IMR-90 (cell line): Measurements from ENCODE around the gene NEK11. TPM values are rescaled to one million over a fixed set of nuclear protein-coding genes. Genes with fewer than 3 reads are reported as not detected.

Experiments used
- ATAC-seq: fragments of 200-7000 bp; cut with Tn5 transposase; 2 replicates; pipeline ENCODE4 v1.9.1; 2020; ENCODE audit warnings: low read depth, mild to moderate bottlenecking, moderate library complexity
- BruUV-seq: library from RNA; stranded (reverse); fragments of 400-500 nt; replicated peaks from 2 replicates; lab custom pipeline; 2021; lab: Mats Ljungman, UMichigan
- CTCF ChIA-PET: fragments of 300-600 bp; formaldehyde crosslinking; extraction: SDS; loops from one replicate; lab custom pipeline; 2021; ENCODE audit warnings: antibody characterized with exemption; lab: Yijun Ruan, JAX
- POLR2A ChIA-PET: fragments of 300-600 bp; sonication (Branson Sonifier 250); formaldehyde crosslinking; loops from one replicate; lab custom pipeline; 2022; ENCODE audit warnings: antibody characterized with exemption; ENCODE audit not compliant: unreplicated experiment; lab: Charles Lee
- DNase-seq: peaks from one replicate; pipeline ENCODE4 v3.0.0; 2013
- H2AFZ ChIP-seq: replicated peaks from 2 replicates; pipeline ENCODE3; 2013; ENCODE audit warnings: low read length, mild to moderate bottlenecking; ENCODE audit not compliant: poor library complexity
- H2AK5ac ChIP-seq: 2 replicates; pipeline ENCODE4 v1.6.1; 2013; ENCODE audit warnings: low read depth, low read length, inconsistent platforms
- H2AK9ac ChIP-seq: replicated peaks from 2 replicates; pipeline ENCODE3; 2013; ENCODE audit warnings: mild to moderate bottlenecking, low read depth, low read length, moderate library complexity; ENCODE audit not compliant: poor library complexity
- H2BK120ac ChIP-seq: 2 replicates; pipeline ENCODE4 v1.6.1; 2013; ENCODE audit warnings: low read depth, low read length, inconsistent platforms
- H2BK15ac ChIP-seq: 3 replicates; pipeline ENCODE4 v1.6.1; 2013; ENCODE audit warnings: low read depth, low read length, inconsistent platforms
- H2BK20ac ChIP-seq: 2 replicates; pipeline ENCODE4 v1.6.1; 2013; ENCODE audit warnings: low read depth, mild to moderate bottlenecking, inconsistent platforms, low read length, moderate library complexity
- H2BK5ac ChIP-seq: 2 replicates; pipeline ENCODE4 v1.6.1; 2013; ENCODE audit warnings: mild to moderate bottlenecking, low read depth, low read length, inconsistent platforms; ENCODE audit not compliant: poor library complexity, severe bottlenecking
- H3K14ac ChIP-seq: replicated peaks from 2 replicates; pipeline ENCODE4 v1.6.1; 2013; ENCODE audit warnings: low read depth, low read length, inconsistent platforms
- H3K18ac ChIP-seq: 2 replicates; pipeline ENCODE4 v1.6.1; 2013; ENCODE audit warnings: low read depth, low read length, control low read depth
- H3K23ac ChIP-seq: 2 replicates; pipeline ENCODE4 v1.6.1; 2013; ENCODE audit warnings: low read depth, low read length, inconsistent platforms
- H3K27ac ChIP-seq: 2 replicates; pipeline ENCODE4 v1.5.1; 2013; ENCODE audit warnings: mild to moderate bottlenecking, control low read depth, low read length; ENCODE audit not compliant: insufficient read depth
- H3K27me3 ChIP-seq: 2 replicates; pipeline ENCODE4 v1.6.1; 2013; ENCODE audit warnings: low read length; ENCODE audit not compliant: control insufficient read depth, insufficient read depth
- H3K36me3 ChIP-seq: 2 replicates; pipeline ENCODE4 v1.6.1; 2013; ENCODE audit warnings: low read length, mixed read lengths; ENCODE audit not compliant: control insufficient read depth, insufficient read depth
- H3K4ac ChIP-seq: 2 replicates; pipeline ENCODE4 v1.6.1; 2013; ENCODE audit warnings: low read depth, low read length, inconsistent platforms
- H3K4me1 ChIP-seq: 2 replicates; pipeline ENCODE4 v1.6.1; 2013; ENCODE audit warnings: low read length, mixed read lengths; ENCODE audit not compliant: control insufficient read depth, insufficient read depth
- H3K4me2 ChIP-seq: 2 replicates; pipeline ENCODE4 v1.6.1; 2013; ENCODE audit warnings: low read depth, mild to moderate bottlenecking, control low read depth, low read length, moderate library complexity
- H3K4me3 ChIP-seq: 2 replicates; pipeline ENCODE4 v1.5.1; 2013; ENCODE audit warnings: low read depth, mild to moderate bottlenecking, control low read depth, low read length, moderate library complexity; ENCODE audit not compliant: insufficient read depth
- H3K56ac ChIP-seq: 2 replicates; pipeline ENCODE4 v1.6.1; 2013; ENCODE audit warnings: low read length, inconsistent platforms; ENCODE audit not compliant: insufficient read depth; ENCODE audit errors: extremely low read depth
- H3K79me1 ChIP-seq, 2 experiments: 2 replicates each; pipeline ENCODE4 v1.6.1; 2013; ENCODE audit warnings: low read length in 2 of 2, inconsistent platforms in 1 of 2, low read depth in 1 of 2
- H3K9ac ChIP-seq: 2 replicates; pipeline ENCODE4 v1.6.1; 2013; ENCODE audit warnings: low read depth, low read length, control low read depth
- H3K9me1 ChIP-seq: 2 replicates; pipeline ENCODE4 v1.6.1; 2013; ENCODE audit warnings: low read length, inconsistent platforms; ENCODE audit not compliant: insufficient read depth
- H3K9me3 ChIP-seq: 2 replicates; pipeline ENCODE4 v1.6.1; 2013; ENCODE audit warnings: low read length; ENCODE audit not compliant: control insufficient read depth, insufficient read depth
- H4K20me1 ChIP-seq: 2 replicates; pipeline ENCODE4 v1.6.1; 2013; ENCODE audit warnings: low read length, inconsistent platforms; ENCODE audit not compliant: insufficient read depth
- H4K5ac ChIP-seq: 2 replicates; pipeline ENCODE4 v1.6.1; 2013; ENCODE audit warnings: mild to moderate bottlenecking, low read depth, low read length, control low read depth
- H4K8ac ChIP-seq, 2 experiments: 2 replicates each; pipeline ENCODE4 v1.6.1; 2013; ENCODE audit warnings: low read depth in 2 of 2, low read length in 2 of 2, control low read depth in 1 of 2, inconsistent platforms in 1 of 2
- H4K91ac ChIP-seq: 2 replicates; pipeline ENCODE4 v1.6.1; 2013; ENCODE audit warnings: low read depth, low read length, inconsistent platforms; ENCODE audit not compliant: insufficient read depth
- RAD21 ChIP-seq: IDR thresholded peaks from 2 replicates; pipeline ENCODE4 v1.6.1; 2012; ENCODE audit warnings: low read length, improper control_type of control experiment
- WGBS, 2 experiments: methylation state at CpG; one replicate each; pipeline versions ENCODE4 v1.1.5 to v1.1.7; 2013; ENCODE audit warnings: missing lambda C conversion rate in 2 of 2; ENCODE audit not compliant: insufficient read length in 1 of 2; ENCODE audit errors: extremely low coverage in 2 of 2; 5-methylcytosine and 5-hydroxymethylcytosine counted together
- dilution Hi-C: fragments of 300-500 bp; cut with HindIII; formaldehyde crosslinking; loops from one replicate; pipeline ENCODE4 v1.14.3; 2018; ENCODE audit warnings: low sequenced_read_pairs; ENCODE audit not compliant: unreplicated experiment
- in situ Hi-C: fragments of 300-500 bp; cut with MboI; formaldehyde crosslinking; loops from 3 replicates; pipeline ENCODE4 v1.14.3; 2019; ENCODE audit warnings: low sequenced_read_pairs, inconsistent platforms, mixed read lengths
- intact Hi-C: fragments of 100-400 bp; cut with micrococcal nuclease; formaldehyde crosslinking; loops from 2 replicates; pipeline ENCODE4 v1.10.0; 2022
- polyA plus RNA-seq, 3 experiments: library from polyadenylated mRNA; depleted of rRNA; stranded (reverse); fragments of >200 nt; gene quantifications; 2 replicates each; pipeline ENCODE4 v1.2.3, GENCODE V29; 2012; ENCODE audit warnings: low replicate concordance in 1 of 3
- total RNA-seq: library from RNA; depleted of rRNA; stranded (reverse); fragments of >200 nt; gene quantifications from 2 replicates; pipeline ENCODE4 v1.2.3, GENCODE V29; 2012

The NEK11 gene
- total and polyA plus RNA-seq, 2 of the 4 experiments (the other 2 are of a cell fraction) = 1.1 to 1.6 TPM

- H3K4me3 ChIP-seq = no peak overlapping the region
- H4K5ac ChIP-seq = no peak overlapping the region
- no peak for ATAC-seq
- H2BK5ac ChIP-seq = no peak overlapping the region
- H3K56ac ChIP-seq = no peak overlapping the region
- H2BK20ac ChIP-seq = no peak overlapping the region
- no peak for DNase-seq
- no peak for TF ChIP-seq RAD21
- H3K4me1 ChIP-seq = no peaks in the 10 kb centered on the region
- no CpG with 5 or more reads among the region's 6 CpGs for WGBS, 2 experiments
- H3K14ac ChIP-seq = no peak overlapping the region
- H3K36me3 ChIP-seq = no peaks in the 10 kb centered on the region
- no peak overlapping the region for H3K23ac ChIP-seq
- no TSS peak for BruUV-seq
- H3K18ac ChIP-seq = no peak overlapping the region
- H3K4ac ChIP-seq = no peak overlapping the region
- POLR2A ChIA-PET = no interaction called here
- H3K4me2 ChIP-seq = no peak overlapping the region
- no peak overlapping the region for H3K27ac ChIP-seq
- H2AFZ ChIP-seq = no peak overlapping the region
- CTCF ChIA-PET = no interaction called here
- no peaks in the 10 kb centered on the region for H3K9me3 ChIP-seq
- intact Hi-C loops = no loop called here
- H2AK9ac ChIP-seq = no peak overlapping the region
- dilution Hi-C loops = no loop called here
- no peak overlapping the region for H4K8ac ChIP-seq
- no peak overlapping the region for H4K91ac ChIP-seq
- no peaks in the 10 kb centered on the region for H4K20me1 ChIP-seq
- no peaks in the 10 kb centered on the region for H3K9me1 ChIP-seq
- H3K9ac ChIP-seq = no peak overlapping the region
- H2BK120ac ChIP-seq = no peak overlapping the region
- H3K27me3 ChIP-seq = no peaks in the 10 kb centered on the region
- H2BK15ac ChIP-seq = no peak overlapping the region
- in situ Hi-C loops = no loop called here
- no peak overlapping the region for H2AK5ac ChIP-seq
- no peaks in the 10 kb centered on the region for H3K79me1 ChIP-seq
Measured at GRCh38 chr3:131178710-131179375, 152.2 kb downstream of the NEK11 start.
